Natural killer cell (primary cell): ENCODE measurements around the gene DCAF8. TPM values are rescaled to one million over a fixed set of nuclear protein-coding genes. Genes with fewer than 3 reads are reported as not detected.
A peak's percentile ranks its signal among the peaks of the same experiment; 100 is the strongest.

Experiments used
- ATAC-seq, 3 donors: fragments of 150-1000 bp in 2 of 3; fragments of 200-7000 bp in 1 of 3; cut with Tn5 transposase; 1 replicate in 1 of 3; 2 replicates in 2 of 3; pipeline ENCODE4 v1.10.0; 2021; ENCODE audit warnings: mild to moderate bottlenecking in 2 of 3, moderate library complexity in 2 of 3
- DNase-seq, 2 donors: peaks; one replicate each; pipeline versions ENCODE4 v3.0.0 to v3.0.0-alpha.2; 2013 to 2021; ENCODE audit warnings: mixed read lengths in 1 of 2
- H3K27ac ChIP-seq: one replicate; pipeline ENCODE4 v1.5.1; 2013; ENCODE audit warnings: mild to moderate bottlenecking, low read length
- H3K27me3 ChIP-seq: one replicate; pipeline ENCODE4 v1.6.1; 2013; ENCODE audit warnings: low read length; ENCODE audit not compliant: control insufficient read depth, insufficient read depth
- H3K36me3 ChIP-seq: one replicate; pipeline ENCODE4 v1.6.1; 2013; ENCODE audit warnings: low read length; ENCODE audit not compliant: control insufficient read depth, insufficient read depth
- H3K4me1 ChIP-seq: one replicate; pipeline ENCODE4 v1.6.1; 2013; ENCODE audit warnings: low read length; ENCODE audit not compliant: control insufficient read depth, insufficient read depth
- H3K4me3 ChIP-seq: one replicate; pipeline ENCODE4 v1.5.1; 2013; ENCODE audit warnings: low read length
- H3K9me3 ChIP-seq: one replicate; pipeline ENCODE4 v1.6.1; 2013; ENCODE audit warnings: low read length; ENCODE audit not compliant: control insufficient read depth, insufficient read depth
- H3K27ac Mint-ChIP-seq, 2 donors: one replicate each; pipeline ENCODE4 v1.8.0; 2022; ENCODE audit warnings: mild to moderate bottlenecking in 2 of 2, mixed read lengths in 2 of 2, moderate library complexity in 1 of 2
- H3K27me3 Mint-ChIP-seq, 2 donors: one replicate each; pipeline ENCODE4 v1.8.0; 2022; ENCODE audit warnings: low read depth in 2 of 2, mixed read lengths in 2 of 2
- H3K36me3 Mint-ChIP-seq: one replicate; pipeline ENCODE4 v1.8.0; 2022; ENCODE audit warnings: mixed read lengths
- H3K4me1 Mint-ChIP-seq, 2 donors: one replicate each; pipeline ENCODE4 v1.8.0; 2022; ENCODE audit warnings: mixed read lengths in 2 of 2
- H3K4me3 Mint-ChIP-seq: one replicate; pipeline ENCODE4 v1.8.0; 2022; ENCODE audit warnings: mild to moderate bottlenecking, moderate library complexity, mixed read lengths
- H3K9me3 Mint-ChIP-seq, 2 donors: one replicate each; pipeline ENCODE4 v1.8.0; 2022; ENCODE audit warnings: mixed read lengths in 2 of 2
- WGBS: methylation state at CpG from one replicate; pipeline ENCODE4 v1.1.7; 2013; ENCODE audit warnings: missing lambda C conversion rate; ENCODE audit not compliant: insufficient coverage; 5-methylcytosine and 5-hydroxymethylcytosine counted together
- intact Hi-C: fragments of 100-400 bp; cut with micrococcal nuclease; formaldehyde crosslinking; loops from one replicate; pipeline ENCODE4 v1.14.2; 2022
- total RNA-seq, 4 donors: library from RNA; stranded (reverse); fragments of 120-200 nt in 1 of 4; gene quantifications; one replicate each; pipeline versions ENCODE4 v1.2.3 to v1.2.4, GENCODE V29; 2013 to 2022
- TF ChIP-seq, protein P1 (sequence below): fragments of 200-600 bp; IDR thresholded peaks from one replicate; pipeline ENCODE4 v1.8.0; 2022; ENCODE audit warnings: antibody characterized with exemption

DCAF8 gene
- total RNA-seq, 3 donors from 2014 or later (not counting 1 experiment from before 2014, with no cell fraction given): 189 to 201 (median 189) TPM

DNA sequence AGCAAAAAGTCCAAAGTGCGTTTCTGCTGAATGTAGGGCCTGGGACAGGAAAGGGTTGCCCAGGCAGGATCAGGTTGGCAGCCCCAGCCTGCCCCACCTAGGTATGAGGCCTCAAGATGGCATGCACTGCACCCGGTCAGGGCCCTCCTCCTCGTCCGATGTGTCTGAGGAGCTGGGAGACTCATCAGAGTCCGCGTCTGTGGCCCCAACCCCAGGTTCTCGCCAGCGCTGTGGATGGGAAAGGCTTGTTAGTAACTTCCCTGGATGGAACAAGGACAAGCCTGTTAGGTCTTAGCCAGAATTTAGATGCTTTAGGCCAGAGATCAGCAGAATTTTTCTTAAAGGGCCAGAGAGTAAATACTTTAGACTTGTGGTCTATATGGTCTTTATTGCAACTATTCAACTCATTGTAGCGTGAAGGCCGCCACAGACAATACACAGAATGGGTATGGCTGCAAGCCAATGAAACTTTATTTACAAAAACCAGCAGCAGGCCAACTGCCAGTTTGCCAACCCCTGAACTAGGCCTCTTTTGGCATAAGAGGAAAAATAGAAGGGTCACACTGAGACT lies 44.8 kb downstream of the DCAF8 start:
- 98% methylated on average over 10 of the region's 10 CpGs for WGBS
- no peak overlapping the region for H3K27ac ChIP-seq
- H3K27ac Mint-ChIP-seq: no peak overlapping the region
- H3K27me3 ChIP-seq: no peaks in the 10 kb centered on the region
- no peaks in the 10 kb centered on the region for H3K9me3 ChIP-seq
- H3K4me1 ChIP-seq: no peaks in the 10 kb centered on the region
- DNase-seq (no peak), ATAC-seq (no peak)
- no peak overlapping the region for H3K4me3 Mint-ChIP-seq
- H3K9me3 Mint-ChIP-seq: no peaks in the 10 kb centered on the region
- TF ChIP-seq, protein P1, sequence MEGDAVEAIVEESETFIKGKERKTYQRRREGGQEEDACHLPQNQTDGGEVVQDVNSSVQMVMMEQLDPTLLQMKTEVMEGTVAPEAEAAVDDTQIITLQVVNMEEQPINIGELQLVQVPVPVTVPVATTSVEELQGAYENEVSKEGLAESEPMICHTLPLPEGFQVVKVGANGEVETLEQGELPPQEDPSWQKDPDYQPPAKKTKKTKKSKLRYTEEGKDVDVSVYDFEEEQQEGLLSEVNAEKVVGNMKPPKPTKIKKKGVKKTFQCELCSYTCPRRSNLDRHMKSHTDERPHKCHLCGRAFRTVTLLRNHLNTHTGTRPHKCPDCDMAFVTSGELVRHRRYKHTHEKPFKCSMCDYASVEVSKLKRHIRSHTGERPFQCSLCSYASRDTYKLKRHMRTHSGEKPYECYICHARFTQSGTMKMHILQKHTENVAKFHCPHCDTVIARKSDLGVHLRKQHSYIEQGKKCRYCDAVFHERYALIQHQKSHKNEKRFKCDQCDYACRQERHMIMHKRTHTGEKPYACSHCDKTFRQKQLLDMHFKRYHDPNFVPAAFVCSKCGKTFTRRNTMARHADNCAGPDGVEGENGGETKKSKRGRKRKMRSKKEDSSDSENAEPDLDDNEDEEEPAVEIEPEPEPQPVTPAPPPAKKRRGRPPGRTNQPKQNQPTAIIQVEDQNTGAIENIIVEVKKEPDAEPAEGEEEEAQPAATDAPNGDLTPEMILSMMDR: no peak
- peaks cover 10% of the 10 kb centered on the region for H3K36me3 Mint-ChIP-seq
- H3K4me3 ChIP-seq: no peak overlapping the region
- no peaks in the 10 kb centered on the region for H3K4me1 Mint-ChIP-seq
- intact Hi-C loops: no loop called here
- peaks cover 92% of the 10 kb centered on the region for H3K36me3 ChIP-seq
- no peaks in the 10 kb centered on the region for H3K27me3 Mint-ChIP-seq

DNA sequence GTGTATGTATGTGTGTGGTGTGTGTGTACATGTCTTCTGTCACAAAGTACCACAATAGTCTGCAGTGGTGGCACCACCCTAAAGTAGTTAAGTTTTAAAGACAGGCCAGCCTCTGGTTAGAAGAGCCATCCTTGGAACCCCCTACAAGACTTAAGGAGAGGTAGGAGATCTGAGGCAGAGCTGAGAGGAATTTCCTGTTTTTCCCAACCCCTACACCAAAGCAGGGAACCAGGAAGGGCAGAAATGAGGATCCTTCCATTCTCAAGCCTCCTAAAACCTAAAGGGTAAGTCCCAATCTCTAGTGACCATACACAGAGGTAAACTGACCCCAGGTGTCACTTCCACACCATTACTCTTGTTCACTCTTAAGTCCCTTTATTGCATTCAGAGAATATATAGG lies 46.0 kb downstream of the DCAF8 start:
- Histone ChIP-seq H3K9me3 (no peaks in the 10 kb centered on the region), H3K36me3 (peaks cover 91% of the 10 kb centered on the region), H3K27me3 (no peaks in the 10 kb centered on the region), H3K27ac (no peak overlapping the region), H3K4me1 (no peaks in the 10 kb centered on the region), H3K4me3 (no peak overlapping the region)
- Mint-ChIP-seq H3K27me3 (no peaks in the 10 kb centered on the region), H3K4me1 (no peaks in the 10 kb centered on the region), H3K4me3 (no peak overlapping the region), H3K27ac (no peak overlapping the region), H3K36me3 (peaks cover 10% of the 10 kb centered on the region), H3K9me3 (no peaks in the 10 kb centered on the region)
- TF ChIP-seq, protein P1: no peak
- intact Hi-C loops: no loop called here
- DNase-seq: no peak
- no peak for ATAC-seq

DNA sequence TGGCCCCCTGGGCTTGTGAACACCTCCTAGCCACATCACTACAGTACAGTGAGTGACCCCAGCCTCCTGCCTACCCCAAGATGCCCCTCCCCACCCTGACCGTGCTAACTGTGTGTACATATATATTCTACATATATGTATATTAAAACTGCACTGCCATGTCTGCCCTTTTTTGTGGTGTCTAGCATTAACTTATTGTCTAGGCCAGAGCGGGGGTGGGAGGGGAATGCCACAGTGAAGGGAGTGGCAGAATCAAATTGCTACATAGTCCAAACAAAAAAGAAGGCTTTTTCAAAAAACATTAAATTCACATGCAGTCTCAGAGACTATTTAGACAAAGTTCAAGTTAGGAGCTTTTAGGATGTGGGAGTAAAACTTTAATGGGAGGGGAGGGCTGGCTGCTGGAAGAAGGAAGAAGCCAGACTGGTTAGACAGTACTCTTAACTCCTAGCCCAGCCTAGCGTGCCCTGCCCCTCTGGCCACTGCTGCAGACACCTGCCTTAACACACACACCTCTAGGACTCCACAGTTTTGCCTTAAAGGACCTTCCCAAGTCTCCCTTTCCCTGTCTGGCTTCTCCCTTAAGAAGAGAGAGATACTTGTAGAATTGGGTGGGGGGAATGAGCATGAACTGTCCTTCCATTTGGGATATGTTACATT lies 47.7 kb downstream of the DCAF8 start:
- no peaks in the 10 kb centered on the region for H3K4me1 ChIP-seq
- no peak for DNase-seq
- TF ChIP-seq, protein P1: no peak
- 92% methylated on average over 2 of the region's 3 CpGs for WGBS
- H3K4me3 Mint-ChIP-seq: no peak overlapping the region
- no peaks in the 10 kb centered on the region for H3K9me3 Mint-ChIP-seq
- no peak for ATAC-seq
- H3K27me3 Mint-ChIP-seq: no peaks in the 10 kb centered on the region
- peaks cover 84% of the 10 kb centered on the region for H3K36me3 ChIP-seq
- H3K27me3 ChIP-seq: no peaks in the 10 kb centered on the region
- H3K27ac ChIP-seq: no peak overlapping the region
- no peak overlapping the region for H3K4me3 ChIP-seq
- intact Hi-C loops: no loop called here
- H3K36me3 Mint-ChIP-seq: peaks cover 10% of the 10 kb centered on the region
- peaks cover 4 to 6% of the 10 kb centered on the region in 2 donors for H3K4me1 Mint-ChIP-seq
- no peaks in the 10 kb centered on the region for H3K9me3 ChIP-seq
- H3K27ac Mint-ChIP-seq: peak overlapping the region; percentile 45 to 50
